GM21390 (cell line): ENCODE measurements around the gene RPL38.

ENCODE experiments used
- ATAC-seq: cut with Tn5 transposase; IDR thresholded peaks from one replicate; pipeline ENCODE4 v1.9.1; 2021; ENCODE audit not compliant: unreplicated experiment

Gene RPL38

GRCh38 chr17:74245145-74245831 lies 41.8 kb downstream of the RPL38 start:
- ATAC-seq = no peak

GRCh38 chr17:74245871-74246270 lies 42.4 kb downstream of the RPL38 start:
- ATAC-seq = no peak

GRCh38 chr17:74249590-74250270 lies 46.3 kb downstream of the RPL38 start:
- ATAC-seq = no peak

DNA sequence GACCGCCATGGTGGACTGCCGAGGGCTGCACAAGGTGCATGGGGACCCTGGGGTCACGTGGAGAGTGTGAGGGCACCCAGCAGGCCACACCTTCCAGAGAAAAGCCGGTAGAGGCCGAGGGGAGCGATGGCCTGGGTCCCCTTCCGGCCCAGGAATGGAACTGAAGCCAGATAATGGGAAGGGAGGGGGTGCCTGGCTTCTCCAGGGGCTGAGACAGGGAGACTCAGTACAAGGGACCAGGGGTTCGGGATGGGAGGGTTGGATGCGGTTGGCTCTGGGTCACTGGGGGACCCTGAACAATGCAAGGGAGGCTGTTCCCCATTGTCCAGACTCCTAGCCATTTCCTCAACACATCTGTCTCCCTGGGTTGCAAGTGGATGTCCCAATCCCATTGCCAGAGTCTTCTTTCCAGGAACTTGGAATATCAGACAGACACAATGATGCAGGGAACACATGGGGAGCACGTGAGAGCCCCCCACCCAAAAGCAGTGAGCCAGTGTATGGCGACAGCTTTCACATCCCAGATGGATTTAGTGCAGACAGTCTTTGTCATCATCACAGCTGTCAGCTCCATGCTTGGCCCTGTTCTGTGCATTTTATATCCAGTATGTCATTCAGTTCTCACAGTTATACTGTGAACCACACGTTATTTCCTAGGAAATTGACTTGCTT lies 47.0 kb downstream of the RPL38 start:
- ATAC-seq = no peak

DNA sequence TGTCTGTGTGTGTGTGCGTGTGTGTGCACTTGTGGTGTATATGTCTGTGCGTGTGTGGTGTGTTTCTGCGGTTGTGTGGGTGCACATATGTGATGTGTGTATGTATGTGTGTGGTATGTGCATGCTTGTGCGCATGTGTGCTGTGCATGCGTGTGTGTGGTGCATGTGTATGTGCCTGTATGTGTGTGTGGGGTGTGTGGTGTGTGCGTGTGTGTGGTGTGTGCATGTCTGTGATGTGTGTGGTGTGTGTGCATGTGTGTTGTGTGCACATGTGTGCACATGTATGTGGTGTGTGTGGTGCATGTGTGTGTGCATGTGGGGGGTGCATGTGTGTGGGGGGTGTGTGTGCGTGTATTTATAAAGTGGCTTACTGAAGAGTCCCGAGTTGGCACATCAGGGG lies 47.6 kb downstream of the RPL38 start:
- ATAC-seq = no peak

- ATAC-seq = no peak
Observed at GRCh38 chr17:74251569-74251968, 48.1 kb downstream of the RPL38 start.

- no peak for ATAC-seq
Observed at GRCh38 chr17:74252211-74252610, 48.7 kb downstream of the RPL38 start.

DNA sequence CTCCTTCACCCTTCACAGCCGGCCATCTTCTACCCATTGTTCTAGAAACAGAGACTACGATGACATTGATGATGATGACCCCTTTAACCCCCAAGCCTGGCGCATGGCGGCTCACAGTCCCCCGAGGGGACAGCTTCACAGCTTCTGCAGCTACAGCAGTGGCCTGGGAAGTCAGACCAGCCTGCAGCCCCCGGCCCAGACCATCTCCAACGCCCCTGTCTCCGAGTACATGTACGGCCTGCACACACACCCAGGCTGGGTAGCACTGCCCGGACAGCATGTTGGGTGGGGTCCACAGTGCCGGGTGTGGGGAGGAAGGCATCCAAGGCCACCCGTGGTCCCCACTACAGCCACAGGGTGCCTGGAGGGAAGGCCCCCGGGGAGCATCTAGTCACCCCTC lies 49.6 kb downstream of the RPL38 start:
- ATAC-seq = no peak

DNA sequence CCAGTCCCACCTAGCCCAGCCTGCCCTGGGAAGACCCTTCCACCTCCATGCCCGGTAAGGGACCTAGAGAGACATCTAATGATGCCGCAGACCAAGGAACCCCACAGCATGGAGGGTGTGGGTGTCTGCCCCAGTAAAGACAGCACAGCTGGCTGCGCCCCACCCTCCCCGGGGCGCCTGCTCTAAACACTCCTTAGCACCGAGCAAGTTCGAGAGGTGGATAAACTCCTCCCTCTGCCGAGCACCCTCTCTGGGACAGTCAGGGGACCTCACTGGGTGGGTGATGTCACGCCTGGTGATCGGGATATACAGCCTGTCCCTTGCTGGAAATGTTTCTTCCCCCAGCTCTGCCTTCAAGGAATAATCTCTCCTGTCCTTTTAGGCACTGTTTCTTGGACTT lies 53.8 kb downstream of the RPL38 start:
- no peak for ATAC-seq

DNA sequence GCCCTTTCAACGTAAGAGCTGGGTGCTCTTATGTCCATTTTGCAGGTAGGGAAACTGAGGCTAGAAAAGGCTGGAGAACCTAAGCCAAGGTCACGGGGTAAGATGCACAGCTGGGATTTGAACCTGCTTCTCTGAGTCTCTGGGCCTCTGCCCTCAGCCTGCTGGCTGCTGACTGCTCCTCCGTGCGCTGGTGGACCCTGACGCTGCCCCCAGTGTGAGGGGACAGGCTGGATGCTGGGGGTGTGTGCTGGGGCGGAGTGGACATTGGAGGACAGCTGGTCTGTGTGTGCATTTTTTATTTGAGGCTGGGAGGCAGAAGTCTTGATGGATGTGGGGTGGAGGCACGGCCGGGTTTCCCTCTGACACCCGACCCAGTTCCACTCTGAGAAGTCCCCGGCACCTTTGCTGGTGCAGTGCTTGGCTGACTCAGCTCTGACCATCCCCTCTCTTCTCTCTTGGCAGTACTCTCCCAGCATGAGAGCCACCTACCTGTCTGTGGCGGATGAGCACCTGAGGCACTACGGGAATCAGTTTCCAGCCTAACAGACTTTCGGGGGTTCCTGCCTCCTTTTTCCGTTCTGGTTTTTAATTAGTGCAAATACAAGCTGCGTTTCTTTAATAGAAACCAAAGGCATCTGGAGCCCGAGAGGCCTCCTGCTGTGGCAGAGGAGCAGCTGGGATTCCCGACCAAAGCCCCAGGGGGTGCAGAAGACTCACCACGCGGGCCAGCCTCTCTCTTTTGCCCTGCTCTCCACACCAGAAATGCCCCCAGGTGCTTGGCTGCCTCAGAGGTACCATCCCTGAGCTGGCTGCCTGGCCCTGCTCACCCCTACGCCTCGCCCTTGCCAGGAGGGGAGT lies 56.4 kb downstream of the RPL38 start:
- no peak for ATAC-seq
